ENCODE measurements around the gene WNK2.

WNK2 gene

GRCh38 chr9:93268551-93269314 is 84.8 kb downstream of the WNK2 start:
- Histone ChIP-seq H3K27me3 (ENCODE audit: control insufficient read depth, insufficient read depth, low read length) (no peaks in the 10 kb centered on the region), H3K9me3 (ENCODE audit: control insufficient read depth, insufficient read depth, low read length) (no peaks in the 10 kb centered on the region), H3K4me1 (ENCODE audit: control insufficient read depth, insufficient read depth, low read length) (no peaks in the 10 kb centered on the region), H3K27ac (ENCODE audit: low read length) (no peak overlapping the region), H3K4me3 (ENCODE audit: low read length) (no peak overlapping the region), H3K36me3 (ENCODE audit: control insufficient read depth, insufficient read depth, low read length) (peaks cover 16% of the 10 kb centered on the region)
- no CpG with 5 or more reads among the region's 17 CpGs for WGBS (ENCODE audit: insufficient coverage, insufficient read length)
- no peak for DNase-seq (ENCODE audit: low read depth, low spot score)

- Histone ChIP-seq H3K9me3 (ENCODE audit: control insufficient read depth, insufficient read depth, low read length) (no peaks in the 10 kb centered on the region), H3K4me3 (ENCODE audit: low read length) (no peak overlapping the region), H3K27ac (ENCODE audit: low read length) (no peak overlapping the region), H3K27me3 (ENCODE audit: control insufficient read depth, insufficient read depth, low read length) (no peaks in the 10 kb centered on the region), H3K36me3 (ENCODE audit: control insufficient read depth, insufficient read depth, low read length) (peaks cover 7% of the 10 kb centered on the region; the same call in 1 of the 2 replicates), H3K4me1 (ENCODE audit: control insufficient read depth, insufficient read depth, low read length) (no peaks in the 10 kb centered on the region)
- DNase-seq (ENCODE audit: low read depth, low spot score): no peak
- WGBS (ENCODE audit: insufficient coverage, insufficient read length): no CpG with 5 or more reads among the region's 3 CpGs
These were observed 87.0 kb downstream of the WNK2 start for GRCh38 chr9:93270976-93271375.

- Histone ChIP-seq H3K36me3 (ENCODE audit: control insufficient read depth, insufficient read depth, low read length) (no peaks in the 10 kb centered on the region), H3K27me3 (ENCODE audit: control insufficient read depth, insufficient read depth, low read length) (no peaks in the 10 kb centered on the region), H3K4me1 (ENCODE audit: control insufficient read depth, insufficient read depth, low read length) (no peaks in the 10 kb centered on the region), H3K27ac (ENCODE audit: low read length) (no peak overlapping the region), H3K4me3 (ENCODE audit: low read length) (no peak overlapping the region), H3K9me3 (ENCODE audit: control insufficient read depth, insufficient read depth, low read length) (no peaks in the 10 kb centered on the region)
- DNase-seq (ENCODE audit: low read depth, low spot score): no peak
- WGBS (ENCODE audit: insufficient coverage, insufficient read length): no CpG with 5 or more reads among the region's 5 CpGs
These were observed 93.0 kb downstream of the WNK2 start for GRCh38 chr9:93276973-93277372.

- no peak for DNase-seq (ENCODE audit: low read depth, low spot score)
- Histone ChIP-seq H3K27me3 (ENCODE audit: control insufficient read depth, insufficient read depth, low read length) (no peaks in the 10 kb centered on the region), H3K9me3 (ENCODE audit: control insufficient read depth, insufficient read depth, low read length) (no peaks in the 10 kb centered on the region), H3K36me3 (ENCODE audit: control insufficient read depth, insufficient read depth, low read length) (no peaks in the 10 kb centered on the region), H3K4me1 (ENCODE audit: control insufficient read depth, insufficient read depth, low read length) (no peaks in the 10 kb centered on the region), H3K4me3 (ENCODE audit: low read length) (no peak overlapping the region), H3K27ac (ENCODE audit: low read length) (no peak overlapping the region)
- no CpG with 5 or more reads among the region's 7 CpGs for WGBS (ENCODE audit: insufficient coverage, insufficient read length)
These were observed 94.2 kb downstream of the WNK2 start for GRCh38 chr9:93278144-93278543.

- WGBS (ENCODE audit: insufficient coverage, insufficient read length): no CpG with 5 or more reads among the region's 1 CpG
- no peak overlapping the region for H3K4me3 ChIP-seq (ENCODE audit: low read length)
- H3K4me1 ChIP-seq (ENCODE audit: control insufficient read depth, insufficient read depth, low read length): no peaks in the 10 kb centered on the region
- H3K27ac ChIP-seq (ENCODE audit: low read length): no peak overlapping the region
- no peaks in the 10 kb centered on the region for H3K9me3 ChIP-seq (ENCODE audit: control insufficient read depth, insufficient read depth, low read length)
- no peaks in the 10 kb centered on the region for H3K27me3 ChIP-seq (ENCODE audit: control insufficient read depth, insufficient read depth, low read length)
- no peaks in the 10 kb centered on the region for H3K36me3 ChIP-seq (ENCODE audit: control insufficient read depth, insufficient read depth, low read length)
- DNase-seq (ENCODE audit: low read depth, low spot score): no peak
These were observed 96.8 kb downstream of the WNK2 start for GRCh38 chr9:93280661-93281259.

GRCh38 chr9:93286252-93287188 is 102.6 kb downstream of the WNK2 start:
- WGBS (ENCODE audit: insufficient coverage, insufficient read length): no CpG with 5 or more reads among the region's 6 CpGs
- no peak for DNase-seq (ENCODE audit: low read depth, low spot score)
- Histone ChIP-seq H3K9me3 (ENCODE audit: control insufficient read depth, insufficient read depth, low read length) (no peaks in the 10 kb centered on the region), H3K4me1 (ENCODE audit: control insufficient read depth, insufficient read depth, low read length) (no peaks in the 10 kb centered on the region), H3K4me3 (ENCODE audit: low read length) (no peak overlapping the region), H3K27me3 (ENCODE audit: control insufficient read depth, insufficient read depth, low read length) (no peaks in the 10 kb centered on the region), H3K36me3 (ENCODE audit: control insufficient read depth, insufficient read depth, low read length) (no peaks in the 10 kb centered on the region), H3K27ac (ENCODE audit: low read length) (no peak overlapping the region)

- WGBS (ENCODE audit: insufficient coverage, insufficient read length): no CpG with 5 or more reads among the region's 10 CpGs
- H3K4me1 ChIP-seq (ENCODE audit: control insufficient read depth, insufficient read depth, low read length): no peaks in the 10 kb centered on the region
- no peaks in the 10 kb centered on the region for H3K27me3 ChIP-seq (ENCODE audit: control insufficient read depth, insufficient read depth, low read length)
- H3K36me3 ChIP-seq (ENCODE audit: control insufficient read depth, insufficient read depth, low read length): no peaks in the 10 kb centered on the region
- no peak overlapping the region for H3K4me3 ChIP-seq (ENCODE audit: low read length)
- H3K27ac ChIP-seq (ENCODE audit: low read length): no peak overlapping the region
- DNase-seq (ENCODE audit: low read depth, low spot score): no peak
- no peaks in the 10 kb centered on the region for H3K9me3 ChIP-seq (ENCODE audit: control insufficient read depth, insufficient read depth, low read length)
These were observed 103.2 kb downstream of the WNK2 start for GRCh38 chr9:93287189-93287552.

GRCh38 chr9:93287593-93287992 is 103.7 kb downstream of the WNK2 start:
- no peak overlapping the region for H3K27ac ChIP-seq (ENCODE audit: low read length)
- no peaks in the 10 kb centered on the region for H3K4me1 ChIP-seq (ENCODE audit: control insufficient read depth, insufficient read depth, low read length)
- no peaks in the 10 kb centered on the region for H3K27me3 ChIP-seq (ENCODE audit: control insufficient read depth, insufficient read depth, low read length)
- DNase-seq (ENCODE audit: low read depth, low spot score): no peak
- no peaks in the 10 kb centered on the region for H3K9me3 ChIP-seq (ENCODE audit: control insufficient read depth, insufficient read depth, low read length)
- WGBS (ENCODE audit: insufficient coverage, insufficient read length): no CpG with 5 or more reads among the region's 5 CpGs
- peaks cover under 1% of the 10 kb centered on the region; the same call in 1 of the 2 replicates for H3K36me3 ChIP-seq (ENCODE audit: control insufficient read depth, insufficient read depth, low read length)
- H3K4me3 ChIP-seq (ENCODE audit: low read length): no peak overlapping the region

GRCh38 chr9:93288341-93288740 is 104.4 kb downstream of the WNK2 start:
- Histone ChIP-seq H3K9me3 (ENCODE audit: control insufficient read depth, insufficient read depth, low read length) (no peaks in the 10 kb centered on the region), H3K36me3 (ENCODE audit: control insufficient read depth, insufficient read depth, low read length) (peaks cover 3% of the 10 kb centered on the region; the same call in 1 of the 2 replicates), H3K27ac (ENCODE audit: low read length) (no peak overlapping the region), H3K27me3 (ENCODE audit: control insufficient read depth, insufficient read depth, low read length) (no peaks in the 10 kb centered on the region), H3K4me1 (ENCODE audit: control insufficient read depth, insufficient read depth, low read length) (no peaks in the 10 kb centered on the region), H3K4me3 (ENCODE audit: low read length) (no peak overlapping the region; the same call in 1 of the 2 replicates)
- no CpG with 5 or more reads among the region's 8 CpGs for WGBS (ENCODE audit: insufficient coverage, insufficient read length)
- DNase-seq (ENCODE audit: low read depth, low spot score): no peak

Measured in iPS DF 6.9 (cell line).